ENCODE measurements around the gene SEMA3F.

The SEMA3F gene

DNA sequence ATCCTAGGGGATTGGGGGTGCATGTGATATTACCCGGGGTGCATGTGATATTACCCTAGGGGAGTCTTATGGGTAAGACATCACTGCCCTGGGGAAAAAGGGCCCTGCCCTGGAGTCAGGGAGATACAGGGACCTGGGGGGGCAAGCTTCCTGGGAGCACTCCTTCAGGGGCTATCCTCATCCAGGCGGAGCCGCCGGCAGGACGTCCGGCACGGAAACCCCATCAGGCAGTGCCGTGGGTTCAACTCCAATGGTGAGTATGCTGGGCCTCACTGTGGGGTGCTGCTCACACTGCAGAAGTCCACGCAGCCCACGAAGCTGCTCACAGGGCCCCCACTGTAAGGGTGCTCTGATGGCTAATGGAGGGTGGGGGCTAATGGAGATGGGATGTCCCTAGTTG, 31.0 kb downstream of the SEMA3F start:
- Histone ChIP-seq H3K9ac (ENCODE audit: low read length) (no peak overlapping the region), H3K4me2 (ENCODE audit: low read depth, low read length, poor library complexity, severe bottlenecking) (no peak overlapping the region), H3K9me2 (replicated peaks; ENCODE audit: insufficient read depth, low read length) (no peaks in the 10 kb centered on the region), H3K27ac (ENCODE audit: low read depth, low read length) (no peak overlapping the region), H4K20me1 (ENCODE audit: low read depth, low read length) (no peaks in the 10 kb centered on the region), H3K79me2 (ENCODE audit: insufficient read depth, low read length) (no peaks in the 10 kb centered on the region), H3F3A (ENCODE audit: insufficient read depth) (no peaks in the 10 kb centered on the region), H2AFZ (ENCODE audit: low read depth, low read length, severe bottlenecking) (no peak overlapping the region), H3K9me3 (ENCODE audit: insufficient read depth, low read length) (no peaks in the 10 kb centered on the region), H3K4me3 (ENCODE audit: insufficient read depth, low read length, poor library complexity, severe bottlenecking) (no peak overlapping the region), H3K27me3 (ENCODE audit: low read length) (no peaks in the 10 kb centered on the region), H3K36me3 (ENCODE audit: low read length) (no peaks in the 10 kb centered on the region)
- TF ChIP-seq, protein P1, sequence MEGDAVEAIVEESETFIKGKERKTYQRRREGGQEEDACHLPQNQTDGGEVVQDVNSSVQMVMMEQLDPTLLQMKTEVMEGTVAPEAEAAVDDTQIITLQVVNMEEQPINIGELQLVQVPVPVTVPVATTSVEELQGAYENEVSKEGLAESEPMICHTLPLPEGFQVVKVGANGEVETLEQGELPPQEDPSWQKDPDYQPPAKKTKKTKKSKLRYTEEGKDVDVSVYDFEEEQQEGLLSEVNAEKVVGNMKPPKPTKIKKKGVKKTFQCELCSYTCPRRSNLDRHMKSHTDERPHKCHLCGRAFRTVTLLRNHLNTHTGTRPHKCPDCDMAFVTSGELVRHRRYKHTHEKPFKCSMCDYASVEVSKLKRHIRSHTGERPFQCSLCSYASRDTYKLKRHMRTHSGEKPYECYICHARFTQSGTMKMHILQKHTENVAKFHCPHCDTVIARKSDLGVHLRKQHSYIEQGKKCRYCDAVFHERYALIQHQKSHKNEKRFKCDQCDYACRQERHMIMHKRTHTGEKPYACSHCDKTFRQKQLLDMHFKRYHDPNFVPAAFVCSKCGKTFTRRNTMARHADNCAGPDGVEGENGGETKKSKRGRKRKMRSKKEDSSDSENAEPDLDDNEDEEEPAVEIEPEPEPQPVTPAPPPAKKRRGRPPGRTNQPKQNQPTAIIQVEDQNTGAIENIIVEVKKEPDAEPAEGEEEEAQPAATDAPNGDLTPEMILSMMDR (IDR thresholded peaks at IDR 0.05; ENCODE audit: insufficient read depth, low read length, poor library complexity, severe bottlenecking): no peak
- no peak for TF ChIP-seq EZH2phosphoT487 (conservative IDR thresholded peaks at IDR 0.05; ENCODE audit: low read length)

GRCh38 chr3:50187750-50188149, 32.6 kb downstream of the SEMA3F start:
- Histone ChIP-seq H3K4me3 (ENCODE audit: insufficient read depth, low read length, poor library complexity, severe bottlenecking) (no peak overlapping the region), H3K36me3 (ENCODE audit: low read length) (no peaks in the 10 kb centered on the region)
- TF ChIP-seq, protein P1 (IDR thresholded peaks at IDR 0.05; ENCODE audit: insufficient read depth, low read length, poor library complexity, severe bottlenecking): no peak
- TF ChIP-seq EZH2phosphoT487 (conservative IDR thresholded peaks at IDR 0.05; ENCODE audit: low read length): no peak

DNA sequence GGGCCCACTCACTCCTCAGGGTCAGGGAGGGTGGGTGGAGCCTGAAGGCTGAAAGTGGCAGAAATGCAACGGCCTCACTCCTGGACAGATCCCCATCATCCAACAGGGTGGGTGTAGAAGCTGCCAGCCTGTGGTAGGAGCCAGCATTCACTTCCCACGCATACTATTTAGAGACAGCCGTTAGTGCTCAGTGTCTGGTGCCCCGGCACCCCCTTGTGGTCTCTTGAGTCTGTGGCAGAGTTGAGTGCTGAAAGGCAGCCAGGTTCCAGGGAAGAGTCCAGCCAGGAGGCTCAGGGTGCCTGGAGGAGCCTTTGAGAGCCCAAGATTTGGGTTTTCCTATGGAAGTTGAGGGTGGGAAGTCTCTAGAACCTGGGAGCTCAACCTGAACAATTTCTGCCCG, 34.1 kb downstream of the SEMA3F start:
- no peak for TF ChIP-seq EZH2phosphoT487 (conservative IDR thresholded peaks at IDR 0.05; ENCODE audit: low read length)
- TF ChIP-seq, protein P1 (IDR thresholded peaks at IDR 0.05; ENCODE audit: insufficient read depth, low read length, poor library complexity, severe bottlenecking): peak; percentile 45
- no peak overlapping the region for H3K27ac ChIP-seq (ENCODE audit: low read depth, low read length)
- H3K4me3 ChIP-seq (ENCODE audit: insufficient read depth, low read length, poor library complexity, severe bottlenecking): no peak overlapping the region
- H4K20me1 ChIP-seq (ENCODE audit: low read depth, low read length): no peaks in the 10 kb centered on the region
- H3K9me2 ChIP-seq (replicated peaks; ENCODE audit: insufficient read depth, low read length): no peaks in the 10 kb centered on the region
- no peak overlapping the region for H3K9ac ChIP-seq (ENCODE audit: low read length)
- no peak overlapping the region for H2AFZ ChIP-seq (ENCODE audit: low read depth, low read length, severe bottlenecking)
- H3F3A ChIP-seq (ENCODE audit: insufficient read depth): no peaks in the 10 kb centered on the region
- H3K4me2 ChIP-seq (ENCODE audit: low read depth, low read length, poor library complexity, severe bottlenecking): no peak overlapping the region
- no peaks in the 10 kb centered on the region for H3K27me3 ChIP-seq (ENCODE audit: low read length)
- H3K79me2 ChIP-seq (ENCODE audit: insufficient read depth, low read length): no peaks in the 10 kb centered on the region
- H3K9me3 ChIP-seq (ENCODE audit: insufficient read depth, low read length): no peaks in the 10 kb centered on the region
- no peaks in the 10 kb centered on the region for H3K36me3 ChIP-seq (ENCODE audit: low read length)

More at GRCh38 chr3:50187750-50188149, 32.6 kb downstream of the SEMA3F start:
- H3K27ac ChIP-seq (ENCODE audit: low read depth, low read length): no peak overlapping the region
- H3K4me2 ChIP-seq (ENCODE audit: low read depth, low read length, poor library complexity, severe bottlenecking): no peak overlapping the region
- no peaks in the 10 kb centered on the region for H3K9me2 ChIP-seq (replicated peaks; ENCODE audit: insufficient read depth, low read length)
- H2AFZ ChIP-seq (ENCODE audit: low read depth, low read length, severe bottlenecking): no peak overlapping the region
- no peak overlapping the region for H3K9ac ChIP-seq (ENCODE audit: low read length)
- H3K9me3 ChIP-seq (ENCODE audit: insufficient read depth, low read length): no peaks in the 10 kb centered on the region
- H4K20me1 ChIP-seq (ENCODE audit: low read depth, low read length): no peaks in the 10 kb centered on the region
- H3K79me2 ChIP-seq (ENCODE audit: insufficient read depth, low read length): no peaks in the 10 kb centered on the region
- H3F3A ChIP-seq (ENCODE audit: insufficient read depth): no peaks in the 10 kb centered on the region
- H3K27me3 ChIP-seq (ENCODE audit: low read length): no peaks in the 10 kb centered on the region

All from SU-DHL-6 (cell line).